Right forelimb (tissue), 1 donor: ENCODE measurements around the gene RAB44.

Experiments used
- DNase-seq: peaks from one replicate; pipeline ENCODE4 v3.0.0-alpha.2; 2018

RAB44 gene

DNA sequence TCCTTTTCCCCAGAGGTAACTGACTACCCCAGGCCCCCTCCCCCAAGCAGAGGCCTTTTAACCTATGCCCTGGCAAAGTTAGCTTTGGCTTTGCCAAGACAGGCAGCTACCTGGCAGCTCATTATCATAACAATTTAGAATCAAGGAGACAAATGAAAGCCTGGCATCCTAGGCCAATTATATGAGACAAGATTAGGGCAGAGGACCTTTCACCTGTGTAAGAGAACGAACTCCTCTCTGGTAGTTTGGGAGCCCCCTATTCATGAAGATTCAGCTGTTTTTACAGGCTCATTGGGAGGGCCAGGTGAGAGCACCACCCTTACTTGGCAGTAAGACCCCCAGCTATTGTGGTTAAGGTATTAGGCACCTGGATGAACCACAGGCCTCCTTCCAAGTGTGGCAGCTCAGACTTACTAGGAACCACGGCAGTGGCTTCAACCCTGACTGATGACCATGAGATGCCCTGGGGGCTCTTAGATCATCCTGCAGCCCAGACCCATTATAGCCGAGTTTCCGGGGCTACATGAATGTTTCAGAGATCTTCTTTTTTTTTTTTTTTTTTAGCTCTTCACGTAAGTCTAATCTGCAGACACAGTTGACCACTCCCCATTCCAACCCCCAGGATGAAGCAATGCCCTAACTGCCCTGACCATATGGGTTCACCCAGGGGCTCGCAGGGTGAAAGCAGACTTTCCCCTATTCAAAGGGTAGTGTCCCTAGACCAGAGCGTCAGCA is 56.2 kb downstream of the RAB44 start:
- DNase-seq, result no peak

DNA sequence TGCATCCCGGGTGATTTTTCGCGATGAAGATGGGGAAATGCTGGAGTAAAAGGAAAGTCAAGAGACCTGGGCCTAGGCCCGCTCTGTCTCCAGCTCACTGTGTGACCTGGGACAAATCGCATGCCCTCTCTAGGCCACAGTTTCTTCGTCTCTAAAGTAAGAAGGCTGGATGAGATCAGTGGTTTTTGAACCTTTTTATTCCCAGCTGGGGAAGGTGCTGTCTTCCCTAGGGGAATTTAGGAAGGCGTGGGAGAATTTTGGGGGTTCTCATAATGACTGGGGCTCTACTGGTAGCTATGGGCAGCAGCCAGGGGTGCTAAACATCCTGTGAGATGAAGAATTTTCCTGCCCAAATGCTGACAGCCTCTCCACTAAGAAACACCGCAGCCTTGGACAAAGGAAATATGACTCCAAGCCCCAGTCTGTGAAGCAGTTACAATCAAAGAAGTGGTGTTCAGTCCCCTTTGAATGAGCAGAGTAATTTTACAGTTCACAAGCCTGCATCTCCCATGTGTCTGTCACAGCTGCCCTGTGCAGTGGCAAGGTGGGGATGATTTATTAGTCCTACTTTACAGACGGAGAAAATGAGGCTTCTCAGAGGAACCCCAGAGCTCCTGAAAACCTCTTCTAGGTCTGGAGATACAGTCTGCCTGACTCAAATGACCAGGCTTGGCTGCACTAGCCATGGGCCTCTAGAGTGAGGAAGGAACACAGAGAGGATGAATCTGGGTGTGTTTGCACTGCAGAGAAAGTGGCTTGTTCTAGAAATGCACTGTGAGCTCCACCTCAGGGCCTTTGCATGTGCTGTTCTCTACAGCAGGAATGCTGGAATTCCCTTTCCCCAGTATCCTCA is 57.2 kb downstream of the RAB44 start:
- DNase-seq, result no peak

DNA sequence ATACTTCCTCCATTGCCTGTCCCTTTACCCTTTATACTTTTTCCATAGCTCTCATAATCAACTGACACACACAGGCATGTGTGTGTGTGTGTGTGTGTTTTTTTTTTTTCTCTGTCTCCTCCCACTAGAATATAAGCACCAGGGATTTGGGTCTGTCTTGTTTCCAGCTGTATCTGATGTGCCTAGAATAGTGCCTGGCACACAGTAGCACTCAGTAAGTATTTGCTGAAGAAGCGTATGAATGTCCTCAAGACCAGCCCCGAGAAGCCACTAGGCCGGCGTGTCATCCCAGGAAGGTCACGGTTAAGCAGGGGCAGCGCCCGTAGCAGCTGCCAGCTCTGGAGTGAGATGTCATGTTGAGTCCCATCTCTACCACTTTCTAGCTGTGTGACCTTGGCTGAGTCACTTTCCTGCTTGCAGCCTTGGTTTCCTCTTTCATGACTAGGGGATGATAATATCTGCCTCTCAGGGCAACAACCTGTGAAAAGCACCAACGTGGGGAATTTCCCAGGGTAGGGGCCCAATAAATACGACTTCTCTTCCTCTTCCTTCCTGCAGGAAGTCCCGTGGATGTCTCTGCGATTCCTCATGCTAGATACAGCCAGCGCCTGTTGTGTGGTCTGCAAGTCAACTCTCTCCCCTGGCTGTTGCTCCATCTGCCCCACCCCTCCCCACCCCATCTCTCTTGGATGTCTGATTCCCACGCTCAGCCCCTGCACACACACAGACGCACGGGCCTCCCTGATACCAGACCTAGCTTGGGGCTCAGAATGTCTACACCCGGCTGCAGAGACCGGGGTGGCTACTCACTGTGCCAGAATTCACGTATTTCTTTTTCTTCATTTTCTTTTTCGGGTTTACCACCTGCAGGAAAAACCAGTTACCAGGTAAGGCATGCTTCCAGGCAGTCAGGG is 58.1 kb downstream of the RAB44 start:
- no peak for DNase-seq

DNA sequence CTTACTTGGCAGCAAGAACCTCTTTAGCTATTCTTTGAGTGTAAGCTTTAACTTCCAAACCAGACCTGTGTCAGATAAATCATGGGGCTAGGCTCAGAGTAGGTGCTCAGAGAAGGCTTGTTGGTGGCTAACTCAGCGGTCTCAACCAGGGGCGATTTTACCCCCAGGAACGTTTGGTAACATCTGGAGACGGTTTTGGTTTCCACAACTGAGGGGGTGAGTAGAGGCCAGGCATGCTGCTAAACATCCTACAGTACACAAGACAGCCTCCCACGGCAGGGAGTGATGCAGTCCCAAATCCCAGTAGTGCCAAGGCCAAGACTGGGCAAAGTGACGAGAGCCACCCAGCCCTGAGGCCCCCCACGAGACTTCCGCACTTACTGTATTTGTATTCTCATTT is 59.2 kb downstream of the RAB44 start:
- DNase-seq, result no peak

DNA sequence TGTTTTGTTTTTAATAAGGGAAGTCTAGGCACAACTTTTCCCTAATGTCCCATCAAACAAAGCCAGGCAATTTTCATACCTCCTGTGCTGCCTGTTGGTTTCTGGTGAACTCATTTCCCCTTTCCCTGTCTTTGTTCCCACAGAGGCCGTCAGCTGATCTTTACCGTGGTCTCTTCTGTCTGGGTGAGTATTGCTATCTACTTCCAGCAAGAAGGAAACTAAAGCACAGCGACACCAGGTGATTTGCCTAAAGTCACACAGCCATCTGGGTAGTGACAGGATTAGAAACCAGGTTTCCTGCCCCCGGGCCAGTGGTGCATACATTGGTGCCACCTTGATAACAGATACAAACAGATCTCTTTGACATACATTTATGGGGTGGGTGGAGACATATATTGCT is 59.6 kb downstream of the RAB44 start:
- no peak for DNase-seq

DNA sequence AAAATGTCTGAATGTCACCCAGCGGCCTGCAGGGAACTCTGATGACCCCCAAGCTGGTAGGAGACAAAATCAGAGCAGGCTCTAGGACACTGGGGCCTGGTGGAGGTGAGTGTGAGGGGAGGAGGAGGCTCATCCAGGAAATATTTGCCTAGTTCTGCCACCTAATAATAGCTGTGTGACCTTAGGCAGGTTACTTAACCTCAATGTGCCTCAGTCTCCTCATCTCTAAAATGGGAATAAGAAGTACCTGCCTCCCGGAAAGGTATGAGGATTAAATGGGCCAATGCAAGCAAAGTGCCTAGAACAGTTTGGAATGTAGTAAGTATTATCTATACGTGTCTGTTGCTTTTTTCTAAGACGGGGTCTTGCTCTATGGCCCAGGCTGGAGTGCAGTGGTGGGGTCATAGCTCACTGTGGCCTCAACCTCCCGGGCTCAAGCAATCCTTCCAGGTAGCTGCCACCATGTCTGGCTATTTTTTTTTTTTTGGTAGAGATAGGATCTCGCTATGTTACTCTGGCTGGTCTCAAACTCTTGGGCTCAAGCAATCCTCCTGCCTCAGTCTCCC is 60.4 kb downstream of the RAB44 start:
- no peak for DNase-seq

DNA sequence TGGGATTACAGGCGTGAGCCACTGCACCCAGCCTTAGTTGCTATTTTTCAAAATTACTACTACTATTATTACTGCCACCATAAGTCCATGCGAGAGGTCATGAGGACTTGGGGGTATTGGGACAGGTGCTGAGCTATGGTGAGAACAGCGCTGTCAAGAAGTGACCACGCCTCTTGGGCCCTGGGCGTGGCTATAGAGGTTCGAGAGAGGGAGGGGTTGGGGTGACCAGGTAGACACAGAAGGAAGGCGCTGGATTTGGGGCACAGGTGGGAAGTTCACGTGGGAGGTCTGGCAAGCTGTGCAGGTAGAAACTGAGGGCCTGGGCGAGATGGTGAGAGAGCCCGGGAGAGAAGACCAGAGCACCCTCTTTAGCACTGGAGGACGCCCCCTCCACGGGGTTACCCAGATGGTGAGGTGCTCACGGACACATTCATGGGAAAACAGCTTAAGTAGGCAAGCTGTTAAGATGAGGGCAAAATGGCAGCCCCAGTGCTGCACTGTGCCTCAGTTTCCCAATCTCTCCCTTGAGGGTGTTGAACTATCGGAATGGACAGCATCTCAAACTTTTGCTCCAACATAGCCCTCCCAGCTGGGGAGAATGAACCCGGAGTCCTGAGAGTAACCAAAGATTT is 61.0 kb downstream of the RAB44 start:
- no peak for DNase-seq

DNA sequence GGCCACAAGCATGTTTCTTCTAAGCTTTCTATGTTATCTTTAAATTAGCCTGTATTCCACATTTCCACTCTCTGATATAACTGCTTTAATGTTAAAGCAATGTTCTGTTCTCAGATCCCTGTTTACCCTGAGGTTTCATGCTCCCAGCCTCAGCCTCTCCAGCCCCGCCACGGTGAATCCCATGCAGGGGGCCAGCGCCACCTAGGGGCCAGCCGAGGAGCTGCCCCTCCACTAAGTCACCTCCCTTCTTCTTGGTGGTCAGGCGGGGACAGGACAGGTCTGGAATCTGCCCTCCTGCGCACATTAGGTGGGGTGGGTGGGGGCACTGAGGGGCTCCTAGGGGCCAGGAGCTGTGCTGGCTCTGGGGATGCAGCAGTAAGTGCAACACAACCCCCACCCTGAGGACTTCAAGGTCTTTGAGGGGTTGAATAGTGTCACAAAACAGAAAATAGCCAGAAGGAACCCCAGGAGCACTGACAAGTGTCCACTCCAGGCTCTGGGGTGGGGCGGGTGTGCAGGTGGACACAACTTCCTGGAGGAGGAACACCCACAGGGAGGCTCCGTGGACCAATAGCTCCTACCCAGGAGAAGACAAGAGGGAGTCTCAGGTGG is 61.6 kb downstream of the RAB44 start:
- DNase-seq, result peak; percentile 93

DNA sequence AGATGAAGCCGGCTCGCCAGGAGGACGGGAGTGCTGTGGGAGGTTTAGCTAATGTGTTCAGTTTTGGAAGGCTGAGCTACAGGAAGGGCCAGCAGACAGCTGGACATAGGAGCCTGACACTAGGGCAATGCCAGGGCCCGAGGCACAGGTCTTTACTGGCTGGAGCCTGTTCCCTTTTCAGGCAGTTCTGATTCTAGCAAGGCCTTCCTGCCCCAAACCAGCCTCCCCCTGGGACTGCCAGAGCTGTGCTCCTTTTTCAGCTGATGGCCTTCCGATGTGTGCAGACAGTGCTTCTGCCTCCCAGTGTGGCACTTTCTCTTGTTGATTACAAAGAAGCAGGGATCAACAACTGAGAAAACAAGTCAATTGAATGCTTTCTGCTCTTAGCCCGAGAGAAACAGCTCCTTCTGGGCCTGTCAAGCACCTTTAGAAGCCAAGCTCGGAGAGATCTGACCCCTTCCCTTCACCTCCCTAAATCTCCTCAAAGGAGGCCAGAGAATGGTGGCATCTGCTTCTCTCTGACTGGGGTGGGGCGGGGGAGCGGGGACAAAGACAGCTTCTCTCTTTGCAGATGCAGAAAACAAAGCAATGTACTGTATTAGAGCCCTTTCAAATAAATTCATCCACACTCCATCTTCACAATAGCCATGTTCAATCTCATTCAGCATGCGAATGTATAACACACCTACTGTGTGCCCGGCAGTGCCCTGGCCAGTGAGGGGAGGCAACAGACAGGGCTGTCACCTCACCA is 63.2 kb downstream of the RAB44 start:
- DNase-seq, result no peak

DNA sequence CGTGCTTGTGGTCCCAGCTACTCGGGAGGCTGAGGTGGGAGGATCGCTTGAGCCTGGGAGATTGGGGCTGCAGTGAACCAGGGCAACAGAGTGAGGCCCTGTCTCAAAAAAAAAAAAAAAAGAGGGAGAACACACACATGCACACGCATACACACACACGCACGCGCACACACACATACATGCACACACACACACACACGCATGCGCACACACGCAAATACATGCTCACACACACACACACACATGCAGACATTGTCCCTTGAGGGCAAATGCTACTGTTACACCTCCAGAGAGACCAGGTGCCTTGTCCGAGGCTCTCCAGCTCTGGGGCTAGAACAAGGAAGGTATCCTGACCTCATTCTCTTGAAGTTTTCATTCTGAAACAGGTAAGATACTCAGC is 64.5 kb downstream of the RAB44 start:
- DNase-seq, result no peak

DNA sequence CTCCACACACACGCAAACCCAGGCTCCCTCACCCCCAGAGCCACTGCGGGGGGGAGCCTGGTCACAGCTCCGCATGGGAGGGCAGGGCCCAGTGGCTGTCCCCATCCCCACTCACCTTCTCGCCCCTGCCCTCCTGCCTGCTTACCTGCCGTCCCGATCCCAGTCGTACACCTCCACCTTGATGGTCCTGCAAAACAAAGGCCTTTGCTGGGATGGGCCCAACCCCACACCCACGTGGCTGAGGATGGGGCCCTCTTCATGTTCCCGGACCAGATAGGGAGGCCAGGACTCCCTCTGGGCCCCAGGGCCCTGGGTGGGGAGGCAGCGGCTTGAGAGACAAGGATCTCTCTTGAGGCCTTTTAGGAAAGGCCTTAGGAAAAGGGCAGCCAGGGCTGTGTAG is 67.6 kb downstream of the RAB44 start:
- no peak for DNase-seq

DNA sequence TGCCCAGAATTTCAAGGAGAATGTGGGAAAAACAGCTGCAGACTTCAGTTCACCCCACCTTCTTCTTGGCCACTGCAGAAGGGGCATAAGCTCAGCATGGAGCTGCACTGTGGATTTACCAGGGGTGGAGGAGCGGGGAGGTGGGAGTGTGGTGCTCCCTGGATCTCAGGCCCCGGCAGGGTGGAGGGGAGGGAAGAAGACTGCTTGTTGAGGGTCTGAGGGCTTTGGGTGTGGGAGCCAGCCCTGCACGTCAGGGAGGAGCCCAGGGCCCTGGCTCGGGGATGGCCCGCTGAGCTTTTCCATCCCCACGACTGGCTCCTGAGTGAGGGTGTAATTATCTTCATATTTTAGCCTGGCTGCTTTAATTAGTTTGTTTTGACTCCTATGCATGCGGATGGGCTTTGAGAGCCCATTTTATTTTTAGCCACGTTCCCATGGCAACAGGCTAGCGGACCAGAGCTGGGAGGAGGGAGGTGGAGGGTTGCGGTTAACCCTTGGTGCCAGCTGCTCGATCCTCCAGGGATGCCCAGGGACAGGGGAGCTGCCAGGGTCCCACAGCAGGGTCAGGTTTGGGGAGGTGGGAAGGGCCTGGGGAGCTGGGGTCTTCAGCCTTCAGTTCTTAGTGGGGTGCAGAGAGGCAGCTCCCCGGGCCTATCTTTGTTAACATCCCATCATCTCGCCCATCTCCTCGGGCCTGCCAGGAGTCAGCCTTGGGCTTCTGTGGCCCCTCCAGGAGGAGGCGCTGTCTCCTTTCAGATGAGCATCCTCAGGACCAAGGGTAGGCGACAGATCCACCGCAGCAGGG is 68.2 kb downstream of the RAB44 start:
- DNase-seq, result peak; percentile 88

DNA sequence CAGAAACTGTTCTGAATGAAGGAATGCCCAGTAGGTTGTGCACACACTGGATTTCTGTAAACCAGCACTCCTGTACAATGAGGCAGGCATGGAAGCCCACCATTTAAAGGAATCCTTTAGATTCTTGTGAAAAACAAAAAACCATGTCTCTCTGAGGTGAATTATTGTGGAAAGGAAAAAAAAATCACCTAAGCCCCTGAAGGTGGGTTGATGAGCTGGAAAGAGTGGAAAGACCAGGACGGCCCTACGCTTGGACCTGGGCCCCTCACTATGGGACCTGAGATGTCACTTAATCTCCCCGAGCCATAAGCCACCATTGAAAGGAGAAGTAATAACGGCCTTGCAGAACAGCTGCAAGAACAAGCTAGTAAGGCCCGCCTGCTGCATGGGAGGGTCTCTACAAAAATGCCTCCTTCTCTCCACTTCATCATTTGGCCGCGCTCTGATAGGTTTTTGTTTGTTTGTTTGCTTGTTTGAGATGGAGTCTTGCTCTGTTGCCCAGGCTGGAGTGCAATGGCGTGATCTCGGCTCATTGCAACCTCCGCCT is 68.8 kb downstream of the RAB44 start:
- DNase-seq, result no peak

DNA sequence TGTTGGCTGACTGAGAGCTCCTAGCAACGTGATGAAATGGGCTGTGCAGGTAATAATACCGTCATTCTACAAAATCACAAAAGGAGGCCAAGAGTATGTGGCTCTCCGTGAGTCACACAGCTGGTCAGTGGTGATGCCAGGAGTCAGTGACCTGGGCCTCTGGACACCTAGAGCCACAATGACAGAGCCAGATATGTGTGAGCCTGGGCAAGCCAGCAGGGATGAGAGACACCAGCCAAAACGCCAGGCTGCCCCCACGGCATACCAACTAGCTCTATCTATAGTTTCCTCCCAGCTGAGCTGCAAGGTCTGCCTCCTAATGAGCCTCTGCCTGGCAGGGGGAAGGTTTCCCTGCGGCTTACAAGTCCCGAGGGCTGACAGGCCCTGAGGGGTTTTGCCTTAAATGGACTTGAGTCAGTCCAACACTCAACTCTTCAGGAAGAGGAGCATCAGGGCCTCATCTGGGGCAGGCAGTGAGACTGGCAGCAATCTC is 71.6 kb downstream of the RAB44 start:
- no peak for DNase-seq

DNA sequence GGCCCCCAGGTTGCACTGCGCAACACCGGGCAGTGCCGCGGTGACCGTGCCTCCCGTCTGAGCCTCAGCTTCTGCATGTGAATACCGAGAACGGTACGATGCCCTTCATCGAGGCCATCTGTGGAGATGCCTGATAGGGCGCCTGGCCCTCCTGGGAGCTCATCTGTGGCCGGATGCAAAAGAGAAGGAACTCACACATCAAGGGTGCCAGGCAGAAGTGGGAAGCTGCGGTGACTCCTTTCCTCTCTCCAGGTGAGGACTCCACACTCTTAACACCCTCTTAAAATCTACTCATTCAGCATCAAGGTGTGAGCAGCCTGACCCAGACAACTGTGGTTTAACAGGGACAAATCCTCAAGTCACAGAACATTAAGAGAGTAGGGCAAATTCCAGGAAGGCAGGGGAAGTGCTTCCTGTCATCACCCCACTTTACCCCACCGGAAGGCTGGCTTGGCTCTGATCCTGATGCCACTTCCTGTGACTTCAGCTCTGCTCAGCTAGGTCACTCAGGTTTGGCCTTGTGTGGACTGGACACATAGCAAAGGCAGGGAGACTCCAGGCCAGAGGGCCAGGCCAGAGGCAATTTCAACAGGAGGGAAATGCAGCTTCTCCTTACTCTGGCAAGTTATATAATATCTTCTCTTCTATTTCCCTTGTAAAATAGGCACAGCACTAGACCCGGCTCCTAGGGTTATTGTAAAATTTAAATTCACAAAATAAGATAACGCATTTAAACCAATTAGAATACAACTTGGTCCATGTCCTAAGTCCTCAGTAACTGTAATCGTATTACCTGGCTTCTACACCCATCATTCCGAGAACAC is 72.3 kb downstream of the RAB44 start:
- DNase-seq, result no peak

DNA sequence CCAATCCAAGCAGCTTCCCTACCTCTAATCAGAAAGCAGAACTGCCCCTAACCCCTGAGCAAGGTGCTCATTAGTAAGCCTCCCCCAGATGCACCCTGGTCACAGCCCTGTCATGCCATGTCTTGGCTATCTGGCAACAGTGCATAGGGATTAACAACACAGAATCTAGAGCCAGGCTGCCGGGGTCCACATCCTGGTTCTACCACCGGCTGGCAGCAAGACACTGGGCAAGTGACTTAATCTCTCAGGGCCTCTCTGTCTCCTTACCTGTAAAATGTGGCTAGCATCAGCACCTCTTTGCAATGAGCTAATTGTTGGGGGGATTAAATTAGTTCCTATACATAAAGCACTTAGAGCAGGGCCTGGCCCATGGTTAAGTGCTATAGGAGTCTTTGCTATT is 73.5 kb downstream of the RAB44 start:
- DNase-seq, result no peak

DNA sequence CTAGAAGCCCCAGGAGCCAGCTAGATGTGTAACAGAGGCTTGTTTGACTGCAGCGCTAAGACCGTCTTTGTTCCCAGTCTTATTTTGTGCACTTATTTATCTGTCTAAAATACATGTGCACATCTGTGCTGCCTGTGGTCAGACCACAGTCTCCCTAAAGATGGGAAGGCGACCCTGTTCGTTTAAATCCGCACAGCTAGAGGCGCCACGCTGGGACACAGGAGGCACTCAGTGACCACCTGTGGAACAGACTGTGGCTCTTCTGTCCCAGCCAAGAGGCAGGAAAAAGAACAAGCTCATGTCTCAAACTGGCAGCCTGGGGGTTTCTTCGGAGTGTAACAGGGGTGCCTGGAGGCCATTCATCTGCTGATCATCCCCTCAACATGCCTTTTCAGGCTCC is 74.8 kb downstream of the RAB44 start:
- no peak for DNase-seq

DNA sequence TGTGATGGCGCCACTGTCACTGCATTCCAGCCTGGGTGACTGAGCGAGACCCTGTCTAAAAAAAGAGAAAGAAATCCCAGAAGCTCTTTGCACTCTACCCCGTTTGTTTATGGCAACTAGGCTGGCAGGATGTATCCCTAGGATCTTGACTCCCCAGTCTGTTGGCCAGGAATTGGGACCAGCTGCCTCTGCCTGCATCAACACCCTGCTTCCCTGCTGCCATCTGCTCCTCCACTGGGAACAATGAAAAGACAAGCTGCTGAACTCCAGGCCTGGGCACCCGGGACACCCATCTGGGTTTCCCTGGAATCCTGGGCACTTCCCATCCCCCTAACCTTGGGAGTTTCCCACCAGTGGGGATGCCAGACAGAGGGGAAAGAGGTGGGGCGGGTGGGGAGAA is 76.7 kb downstream of the RAB44 start:
- DNase-seq, result no peak

DNA sequence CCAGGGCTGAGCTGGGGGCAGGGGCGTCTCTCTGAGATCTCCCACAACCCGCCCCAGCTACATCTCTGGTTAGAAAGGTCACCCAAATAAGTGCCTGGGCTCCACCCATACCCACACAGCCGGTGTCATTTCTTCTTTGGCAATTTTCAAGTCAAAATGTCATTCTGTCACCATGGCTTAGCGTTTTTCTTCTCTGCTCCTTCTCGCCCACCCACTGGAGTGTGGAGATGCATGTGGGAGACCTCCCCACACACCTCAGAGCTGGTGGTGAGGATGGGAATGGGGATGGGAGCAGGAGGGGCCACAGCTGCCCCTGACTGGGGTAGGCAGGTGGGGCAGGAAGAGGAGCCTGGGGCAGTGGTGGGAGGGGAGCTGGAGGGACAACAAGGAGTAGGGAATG is 78.5 kb downstream of the RAB44 start:
- DNase-seq, result no peak
